ENCODE measurements around the gene FGGY. TPM values are rescaled to one million over a fixed set of nuclear protein-coding genes. Genes with fewer than 3 reads are reported as not detected.
A peak's percentile ranks its signal among the peaks of the same experiment; 100 is the strongest.

Gene FGGY
- total and polyA plus RNA-seq, 4 donors: 16.0 to 67.0 (median 43.4) TPM

DNA sequence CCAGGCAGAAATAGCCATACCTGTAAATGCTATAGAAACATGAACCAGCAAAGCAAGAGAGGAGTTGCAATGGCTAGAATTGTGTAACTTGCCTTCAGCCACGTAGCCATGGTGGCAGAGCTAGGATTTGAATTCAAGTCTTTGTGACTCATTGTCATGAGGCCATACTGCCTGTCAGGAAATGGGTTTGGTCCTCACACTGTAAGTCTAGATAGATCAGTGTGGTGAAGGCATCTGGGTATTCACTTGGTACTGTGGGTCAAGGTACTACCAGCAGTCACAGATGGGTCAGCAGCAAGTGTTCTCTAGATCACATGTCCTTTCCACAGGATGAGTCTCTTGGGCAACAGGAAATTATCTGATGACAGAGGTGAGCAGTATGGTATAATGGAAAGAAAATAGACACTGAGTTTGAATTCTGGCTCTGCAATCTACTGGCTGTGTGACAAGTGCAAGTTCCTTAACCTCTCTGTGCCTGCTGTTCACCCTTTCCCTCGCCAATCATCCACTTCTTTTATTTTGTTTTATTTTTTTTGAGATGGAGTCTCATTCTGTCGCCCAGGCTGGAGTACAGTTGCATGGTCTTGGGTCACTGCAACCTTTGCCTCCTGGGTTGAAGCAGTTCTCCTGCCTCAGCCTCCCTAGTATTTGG is 36.9 kb downstream of the FGGY start:
- WGBS: 94% methylated on average over 3 of the region's 3 CpGs
- TF ChIP-seq, protein P1, sequence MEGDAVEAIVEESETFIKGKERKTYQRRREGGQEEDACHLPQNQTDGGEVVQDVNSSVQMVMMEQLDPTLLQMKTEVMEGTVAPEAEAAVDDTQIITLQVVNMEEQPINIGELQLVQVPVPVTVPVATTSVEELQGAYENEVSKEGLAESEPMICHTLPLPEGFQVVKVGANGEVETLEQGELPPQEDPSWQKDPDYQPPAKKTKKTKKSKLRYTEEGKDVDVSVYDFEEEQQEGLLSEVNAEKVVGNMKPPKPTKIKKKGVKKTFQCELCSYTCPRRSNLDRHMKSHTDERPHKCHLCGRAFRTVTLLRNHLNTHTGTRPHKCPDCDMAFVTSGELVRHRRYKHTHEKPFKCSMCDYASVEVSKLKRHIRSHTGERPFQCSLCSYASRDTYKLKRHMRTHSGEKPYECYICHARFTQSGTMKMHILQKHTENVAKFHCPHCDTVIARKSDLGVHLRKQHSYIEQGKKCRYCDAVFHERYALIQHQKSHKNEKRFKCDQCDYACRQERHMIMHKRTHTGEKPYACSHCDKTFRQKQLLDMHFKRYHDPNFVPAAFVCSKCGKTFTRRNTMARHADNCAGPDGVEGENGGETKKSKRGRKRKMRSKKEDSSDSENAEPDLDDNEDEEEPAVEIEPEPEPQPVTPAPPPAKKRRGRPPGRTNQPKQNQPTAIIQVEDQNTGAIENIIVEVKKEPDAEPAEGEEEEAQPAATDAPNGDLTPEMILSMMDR (IDR thresholded peaks at IDR 0.05; ENCODE audit: low read depth, low read length, missing input control): no peak
- TF ChIP-seq FOXA1 (IDR thresholded peaks at IDR 0.05): no peak
- TF ChIP-seq EGR1 (IDR thresholded peaks at IDR 0.05; ENCODE audit: low read depth in 2 of 2): no peak
- TF ChIP-seq GABPA (IDR thresholded peaks at IDR 0.05 in 1 of 2, conservative IDR thresholded peaks at IDR 0.05 in 1 of 2): no peak
- peak; percentile 18 to 21 for TF ChIP-seq HNF4A (conservative IDR thresholded peaks at IDR 0.05)
- Histone ChIP-seq H3K4me3 (ENCODE audit: low read depth in 1 of 3, low read length in 3 of 3) (no peak overlapping the region), H3K27me3 (ENCODE audit: control insufficient read depth in 4 of 4, insufficient read depth in 4 of 4, low read length in 3 of 4) (no peaks in the 10 kb centered on the region), H3K9ac (ENCODE audit: low read depth in 1 of 2, low read length in 2 of 2) (no peak overlapping the region), H3K36me3 (ENCODE audit: control insufficient read depth in 4 of 4, insufficient read depth in 3 of 4, low read depth in 1 of 4, low read length in 3 of 4) (peaks cover 3 to 11% (median 7%) of the 10 kb centered on the region in 4 donors), H3K4me1 (ENCODE audit: control insufficient read depth in 4 of 4, insufficient read depth in 4 of 4, low read length in 3 of 4) (no peaks in the 10 kb centered on the region), H3K9me3 (ENCODE audit: control insufficient read depth in 4 of 4, low read length in 3 of 4) (no peaks in the 10 kb centered on the region), H3K27ac (ENCODE audit: low read depth in 1 of 2, low read length in 2 of 2) (no peak overlapping the region)
- no peak for DNase-seq (ENCODE audit: low spot score)

DNA sequence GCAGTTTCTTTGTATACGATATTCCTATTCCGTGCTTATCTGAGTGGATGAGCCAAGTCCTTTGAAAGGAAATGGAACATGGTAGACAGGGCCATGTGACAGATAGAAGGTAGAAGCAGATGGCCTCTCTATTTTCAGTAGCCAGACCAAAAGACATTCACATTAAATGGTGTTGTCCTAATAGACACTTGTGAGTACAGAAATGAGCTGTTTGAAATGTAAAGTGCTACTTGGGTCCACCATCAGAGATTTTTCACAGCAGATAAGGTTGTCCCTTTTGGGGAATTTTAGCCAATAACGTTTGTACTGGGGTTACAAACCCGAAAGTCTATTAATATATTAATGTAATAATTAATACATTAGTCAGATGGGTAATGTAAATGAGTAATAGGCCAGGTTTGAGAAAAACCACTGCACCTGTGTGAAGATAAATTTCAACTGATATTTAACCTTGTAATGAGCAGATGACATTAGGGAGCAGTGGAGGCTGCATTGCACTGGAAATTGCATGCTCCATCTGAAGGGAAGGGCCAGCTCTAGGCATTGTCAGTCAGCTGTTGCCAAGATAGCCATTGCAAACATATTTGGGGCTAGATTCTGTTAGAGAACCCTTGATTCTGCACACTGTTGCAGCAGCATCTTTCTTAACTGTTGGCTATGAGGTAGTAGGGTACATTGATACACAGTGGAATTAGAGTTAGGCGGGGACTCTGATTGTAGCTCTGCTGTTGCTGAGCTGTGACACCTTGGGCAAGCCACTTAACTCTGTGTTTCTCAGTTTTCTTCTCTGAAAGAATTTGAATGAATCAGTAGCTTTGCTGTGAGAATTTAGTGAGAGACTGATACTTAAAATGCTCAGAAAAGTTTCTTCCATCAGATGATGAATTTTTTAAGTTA is 43.8 kb downstream of the FGGY start:
- no peak overlapping the region for H3K9ac ChIP-seq (ENCODE audit: low read depth in 1 of 2, low read length in 2 of 2)
- H3K36me3 ChIP-seq (ENCODE audit: control insufficient read depth in 4 of 4, insufficient read depth in 3 of 4, low read depth in 1 of 4, low read length in 3 of 4): peaks cover 0 to 4% (median 2%) of the 10 kb centered on the region in 4 donors
- 95% methylated on average over 5 of the region's 5 CpGs for WGBS
- no peaks in the 10 kb centered on the region for H3K9me3 ChIP-seq (ENCODE audit: control insufficient read depth in 4 of 4, low read length in 3 of 4)
- no peaks in the 10 kb centered on the region for H3K27me3 ChIP-seq (ENCODE audit: control insufficient read depth in 4 of 4, insufficient read depth in 4 of 4, low read length in 3 of 4)
- TF ChIP-seq JUND (IDR thresholded peaks at IDR 0.05) (no peak), SP1 (IDR thresholded peaks at IDR 0.05) (no peak), HNF4A (conservative IDR thresholded peaks at IDR 0.05) (no peak), EGR1 (IDR thresholded peaks at IDR 0.05; ENCODE audit: low read depth in 2 of 2) (no peak), RXRA (IDR thresholded peaks at IDR 0.05) (no peak), RAD21 (IDR thresholded peaks at IDR 0.05) (no peak), FOXA1 (IDR thresholded peaks at IDR 0.05) (no peak), NR2F2 (IDR thresholded peaks at IDR 0.05) (no peak)
- TF ChIP-seq, protein P2, sequence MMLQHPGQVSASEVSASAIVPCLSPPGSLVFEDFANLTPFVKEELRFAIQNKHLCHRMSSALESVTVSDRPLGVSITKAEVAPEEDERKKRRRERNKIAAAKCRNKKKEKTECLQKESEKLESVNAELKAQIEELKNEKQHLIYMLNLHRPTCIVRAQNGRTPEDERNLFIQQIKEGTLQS (IDR thresholded peaks at IDR 0.05): no peak
- TF ChIP-seq, protein P3, sequence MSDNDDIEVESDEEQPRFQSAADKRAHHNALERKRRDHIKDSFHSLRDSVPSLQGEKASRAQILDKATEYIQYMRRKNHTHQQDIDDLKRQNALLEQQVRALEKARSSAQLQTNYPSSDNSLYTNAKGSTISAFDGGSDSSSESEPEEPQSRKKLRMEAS (IDR thresholded peaks at IDR 0.05): no peak
- TF ChIP-seq, protein P1 (IDR thresholded peaks at IDR 0.05; ENCODE audit: low read depth, low read length, missing input control): no peak
- TF ChIP-seq, protein P4, sequence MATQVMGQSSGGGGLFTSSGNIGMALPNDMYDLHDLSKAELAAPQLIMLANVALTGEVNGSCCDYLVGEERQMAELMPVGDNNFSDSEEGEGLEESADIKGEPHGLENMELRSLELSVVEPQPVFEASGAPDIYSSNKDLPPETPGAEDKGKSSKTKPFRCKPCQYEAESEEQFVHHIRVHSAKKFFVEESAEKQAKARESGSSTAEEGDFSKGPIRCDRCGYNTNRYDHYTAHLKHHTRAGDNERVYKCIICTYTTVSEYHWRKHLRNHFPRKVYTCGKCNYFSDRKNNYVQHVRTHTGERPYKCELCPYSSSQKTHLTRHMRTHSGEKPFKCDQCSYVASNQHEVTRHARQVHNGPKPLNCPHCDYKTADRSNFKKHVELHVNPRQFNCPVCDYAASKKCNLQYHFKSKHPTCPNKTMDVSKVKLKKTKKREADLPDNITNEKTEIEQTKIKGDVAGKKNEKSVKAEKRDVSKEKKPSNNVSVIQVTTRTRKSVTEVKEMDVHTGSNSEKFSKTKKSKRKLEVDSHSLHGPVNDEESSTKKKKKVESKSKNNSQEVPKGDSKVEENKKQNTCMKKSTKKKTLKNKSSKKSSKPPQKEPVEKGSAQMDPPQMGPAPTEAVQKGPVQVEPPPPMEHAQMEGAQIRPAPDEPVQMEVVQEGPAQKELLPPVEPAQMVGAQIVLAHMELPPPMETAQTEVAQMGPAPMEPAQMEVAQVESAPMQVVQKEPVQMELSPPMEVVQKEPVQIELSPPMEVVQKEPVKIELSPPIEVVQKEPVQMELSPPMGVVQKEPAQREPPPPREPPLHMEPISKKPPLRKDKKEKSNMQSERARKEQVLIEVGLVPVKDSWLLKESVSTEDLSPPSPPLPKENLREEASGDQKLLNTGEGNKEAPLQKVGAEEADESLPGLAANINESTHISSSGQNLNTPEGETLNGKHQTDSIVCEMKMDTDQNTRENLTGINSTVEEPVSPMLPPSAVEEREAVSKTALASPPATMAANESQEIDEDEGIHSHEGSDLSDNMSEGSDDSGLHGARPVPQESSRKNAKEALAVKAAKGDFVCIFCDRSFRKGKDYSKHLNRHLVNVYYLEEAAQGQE (IDR thresholded peaks at IDR 0.05): no peak
- H3K27ac ChIP-seq (ENCODE audit: low read depth in 1 of 2, low read length in 2 of 2): no peak overlapping the region
- DNase-seq (ENCODE audit: low spot score): no peak
- H3K4me1 ChIP-seq (ENCODE audit: control insufficient read depth in 4 of 4, insufficient read depth in 4 of 4, low read length in 3 of 4): peaks cover 0 to 2% (median under 1%) of the 10 kb centered on the region in 4 donors
- H3K4me3 ChIP-seq (ENCODE audit: low read depth in 1 of 3, low read length in 3 of 3): no peak overlapping the region

Measured in liver (tissue), 9 donors.